Natural killer cell treated with Interleukin-12 subunit alpha and Interleukin-12 subunit beta and Interleukin-15 and Interleukin-18, amount 100 ng/mL, for 72 hours (primary cell): Measurements from ENCODE around the gene RALGPS1. TPM values are rescaled to one million over a fixed set of nuclear protein-coding genes. Genes with fewer than 3 reads are reported as not detected.
"Not testable (repeated sequence)": the region's sequence is repeated elsewhere in the genome, so short reads cannot be mapped to it uniquely, and the experiment has no call there.

ENCODE experiments used
- ATAC-seq, 2 donors: fragments of 150-1000 bp; cut with Tn5 transposase in 1 of 2; sonication (Bioruptor Pico), chemical (Tn5 transposase) in 1 of 2; 2 replicates each; pipeline ENCODE4 v1.10.0; 2021
- DNase-seq: peaks from one replicate; pipeline ENCODE4 v3.0.0; 2022; ENCODE audit warnings: low spot score
- H3K27ac Mint-ChIP-seq, 2 donors: 1 replicate in 1 of 2; 2 replicates in 1 of 2; pipeline ENCODE4 v1.8.0; 2022; ENCODE audit warnings: mixed read lengths in 2 of 2, mild to moderate bottlenecking in 1 of 2, moderate library complexity in 1 of 2
- H3K27me3 Mint-ChIP-seq, 2 donors: 1 replicate in 1 of 2; 2 replicates in 1 of 2; pipeline ENCODE4 v1.8.0; 2022; ENCODE audit warnings: mixed read lengths in 2 of 2
- H3K36me3 Mint-ChIP-seq: one replicate; pipeline ENCODE4 v1.8.0; 2022; ENCODE audit warnings: mixed read lengths
- H3K4me1 Mint-ChIP-seq, 2 donors: 1 replicate in 1 of 2; 2 replicates in 1 of 2; pipeline ENCODE4 v1.8.0; 2022; ENCODE audit warnings: low read depth in 2 of 2, mixed read lengths in 2 of 2, mild to moderate bottlenecking in 1 of 2
- H3K4me3 Mint-ChIP-seq: one replicate; pipeline ENCODE4 v1.8.0; 2022; ENCODE audit warnings: mixed read lengths
- H3K9me3 Mint-ChIP-seq: 2 replicates; pipeline ENCODE4 v1.8.0; 2022; ENCODE audit warnings: mixed read lengths
- total RNA-seq, 2 donors: library from RNA; stranded (reverse); gene quantifications; one replicate each; pipeline ENCODE4 v1.2.3, GENCODE V29; 2022

Gene RALGPS1
- total RNA-seq, 2 donors from 2014 or later = 4.4 to 7.0 TPM

DNA sequence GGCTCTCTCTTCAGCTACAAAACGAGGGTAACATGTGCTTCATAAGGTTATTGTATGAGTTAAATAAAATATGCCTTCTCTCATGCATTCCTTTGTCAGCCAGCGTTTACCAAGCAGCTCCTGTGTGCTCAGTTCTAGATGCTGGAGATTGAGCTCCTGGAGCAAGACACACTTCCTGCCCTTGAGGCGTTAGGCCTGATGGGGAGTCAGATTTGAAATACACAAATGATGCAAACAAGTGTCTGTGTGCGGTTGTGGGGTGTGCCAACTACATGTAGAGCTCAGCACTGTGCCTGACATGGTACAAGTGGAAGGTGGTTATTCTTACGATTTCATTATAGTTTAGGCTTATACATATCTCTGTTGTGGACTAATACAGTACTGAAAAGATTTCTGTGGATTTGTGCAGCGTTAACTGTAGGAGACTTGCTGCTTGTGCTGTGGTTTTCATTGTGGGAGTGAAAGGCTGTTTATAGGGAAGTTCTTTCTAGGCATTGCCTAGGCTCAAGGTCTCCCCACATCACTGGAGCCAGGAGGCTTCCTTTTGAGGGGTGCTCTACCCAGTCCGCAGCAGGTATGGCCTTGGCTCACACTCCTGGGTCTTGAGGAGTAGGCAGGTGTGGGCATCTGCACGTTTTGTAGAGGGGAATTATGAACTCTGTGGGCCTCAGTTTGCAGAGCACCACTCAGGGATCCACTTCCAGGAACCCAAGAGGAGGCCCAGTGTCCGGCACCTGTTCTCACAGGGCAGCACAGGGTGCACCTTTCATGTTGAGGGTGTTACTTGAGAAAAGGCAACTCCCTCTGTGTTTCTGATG lies 247.7 kb downstream of the RALGPS1 start:
- no peak for DNase-seq
- H3K4me3 Mint-ChIP-seq = peak overlapping the region; percentile 35
- no peaks in the 10 kb centered on the region for H3K36me3 Mint-ChIP-seq
- ATAC-seq = peak; percentile 28 to 88
- H3K9me3 Mint-ChIP-seq = no peaks in the 10 kb centered on the region
- peaks cover 3 to 20% of the 10 kb centered on the region in 2 donors for H3K4me1 Mint-ChIP-seq
- H3K27me3 Mint-ChIP-seq = peaks cover 0 to 3% of the 10 kb centered on the region in 2 donors
- H3K27ac Mint-ChIP-seq = peak overlapping the region in 1 of 2 donors; percentile 16

DNA sequence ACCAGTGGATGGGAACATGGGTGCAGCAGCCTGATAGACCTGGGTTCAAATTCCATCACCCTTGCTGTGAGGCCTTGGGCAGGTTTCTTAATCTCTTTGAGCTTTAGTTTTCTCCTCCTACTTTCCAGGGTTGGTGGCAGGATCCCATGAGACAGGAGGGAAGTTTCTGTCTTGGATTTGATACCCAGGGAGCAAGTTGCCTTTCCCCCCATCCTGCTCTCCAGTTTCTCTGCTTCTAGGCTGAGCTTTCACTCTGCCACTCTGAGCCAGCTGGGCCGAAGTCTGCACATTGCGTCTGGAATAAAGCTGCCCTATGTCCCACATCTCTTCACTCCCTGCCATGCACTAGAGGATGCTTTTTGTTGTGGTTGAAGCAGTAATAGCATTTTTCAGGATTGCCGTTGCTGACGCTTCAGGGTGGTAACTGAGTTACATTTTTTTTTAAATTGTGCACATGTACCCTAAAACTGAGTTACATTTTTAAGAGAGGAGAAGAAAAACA lies 248.3 kb downstream of the RALGPS1 start:
- DNase-seq = no peak
- Mint-ChIP-seq H3K27me3 (peaks cover 0 to 3% of the 10 kb centered on the region in 2 donors), H3K36me3 (no peaks in the 10 kb centered on the region), H3K27ac (peak overlapping the region in 1 of 2 donors; percentile 67), H3K9me3 (no peaks in the 10 kb centered on the region), H3K4me1 (peaks cover 3 to 20% of the 10 kb centered on the region in 2 donors), H3K4me3 (peak overlapping the region; percentile 15)
- no peak for ATAC-seq

DNA sequence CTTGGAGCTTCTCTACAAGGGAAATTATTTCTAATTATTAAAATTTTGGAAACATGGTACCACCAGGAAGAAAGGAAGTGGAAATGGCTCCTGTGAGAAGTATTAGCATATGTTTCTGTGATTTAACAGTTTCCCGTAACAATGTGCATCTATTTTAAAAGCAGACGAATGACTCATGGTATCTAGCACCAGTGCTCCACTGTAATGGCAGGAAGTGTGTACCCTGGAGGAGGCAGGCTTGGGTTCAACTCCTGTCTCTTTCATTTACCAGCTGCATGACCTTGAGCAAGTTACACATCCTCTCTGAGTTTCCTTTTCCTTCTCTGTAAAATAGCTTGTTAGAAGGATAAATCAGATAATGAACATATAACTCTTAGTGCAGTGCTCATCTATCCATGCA lies 248.8 kb downstream of the RALGPS1 start:
- H3K4me3 Mint-ChIP-seq = peak overlapping the region; percentile 15
- peak in 1 of 2 donors; percentile 66 for ATAC-seq

DNA sequence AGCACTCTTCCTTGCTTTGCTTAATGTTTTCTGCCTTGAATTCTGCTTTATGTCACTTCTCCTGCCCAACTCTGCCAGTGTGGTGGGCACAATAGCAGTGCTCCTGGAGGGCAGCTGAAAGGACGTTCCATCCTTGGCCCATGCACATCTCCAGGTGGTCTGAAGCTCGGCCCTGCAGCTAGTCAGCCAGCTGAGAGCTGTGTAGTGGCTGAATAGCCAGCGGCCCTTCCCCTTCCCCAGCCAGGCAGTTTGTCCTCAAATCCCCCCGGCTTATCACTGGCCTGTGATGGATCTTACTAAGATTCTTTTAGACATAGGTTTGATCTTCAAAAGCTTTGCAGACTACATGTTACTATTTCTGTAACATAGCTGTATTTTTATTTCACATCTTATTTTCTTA lies 250.5 kb downstream of the RALGPS1 start:
- no peak overlapping the region for H3K27ac Mint-ChIP-seq
- no peaks in the 10 kb centered on the region for H3K9me3 Mint-ChIP-seq
- H3K4me3 Mint-ChIP-seq = no peak overlapping the region
- ATAC-seq (no peak), DNase-seq (no peak)
- H3K27me3 Mint-ChIP-seq = no peaks in the 10 kb centered on the region
- H3K36me3 Mint-ChIP-seq = no peaks in the 10 kb centered on the region
- H3K4me1 Mint-ChIP-seq = peaks cover 3 to 20% of the 10 kb centered on the region in 2 donors

More for the DNA sequence above, 248.8 kb downstream of the RALGPS1 start:
- Mint-ChIP-seq H3K36me3 (no peaks in the 10 kb centered on the region), H3K27ac (peak overlapping the region in 1 of 2 donors; percentile 67), H3K9me3 (no peaks in the 10 kb centered on the region), H3K4me1 (peaks cover 3 to 20% of the 10 kb centered on the region in 2 donors), H3K27me3 (peaks cover 0 to under 1% of the 10 kb centered on the region in 2 donors)
- no peak for DNase-seq

DNA sequence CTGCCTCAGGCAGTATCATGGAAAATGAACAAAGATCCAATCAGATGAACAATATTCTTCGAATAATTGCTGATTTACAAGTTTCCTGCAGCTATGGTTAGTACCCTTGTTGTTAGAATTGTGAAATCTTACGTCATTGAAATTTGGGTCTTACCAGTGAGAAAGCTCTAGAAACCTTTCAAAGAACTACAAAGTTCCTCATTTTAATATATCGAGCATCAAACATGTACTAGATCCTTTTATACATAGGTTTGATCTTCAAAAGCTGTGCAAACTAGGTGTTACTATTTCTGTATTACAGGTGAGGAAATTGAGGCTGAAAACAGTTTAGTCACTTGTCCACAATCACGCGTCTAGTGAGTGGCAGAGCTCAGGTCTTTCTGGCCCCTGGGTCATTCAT lies 251.5 kb downstream of the RALGPS1 start:
- Mint-ChIP-seq H3K27ac (no peak overlapping the region), H3K4me1 (peaks cover 3 to 20% of the 10 kb centered on the region in 2 donors), H3K9me3 (no peaks in the 10 kb centered on the region), H3K27me3 (no peaks in the 10 kb centered on the region), H3K4me3 (no peak overlapping the region), H3K36me3 (no peaks in the 10 kb centered on the region)
- ATAC-seq (no peak), DNase-seq (no peak)

DNA sequence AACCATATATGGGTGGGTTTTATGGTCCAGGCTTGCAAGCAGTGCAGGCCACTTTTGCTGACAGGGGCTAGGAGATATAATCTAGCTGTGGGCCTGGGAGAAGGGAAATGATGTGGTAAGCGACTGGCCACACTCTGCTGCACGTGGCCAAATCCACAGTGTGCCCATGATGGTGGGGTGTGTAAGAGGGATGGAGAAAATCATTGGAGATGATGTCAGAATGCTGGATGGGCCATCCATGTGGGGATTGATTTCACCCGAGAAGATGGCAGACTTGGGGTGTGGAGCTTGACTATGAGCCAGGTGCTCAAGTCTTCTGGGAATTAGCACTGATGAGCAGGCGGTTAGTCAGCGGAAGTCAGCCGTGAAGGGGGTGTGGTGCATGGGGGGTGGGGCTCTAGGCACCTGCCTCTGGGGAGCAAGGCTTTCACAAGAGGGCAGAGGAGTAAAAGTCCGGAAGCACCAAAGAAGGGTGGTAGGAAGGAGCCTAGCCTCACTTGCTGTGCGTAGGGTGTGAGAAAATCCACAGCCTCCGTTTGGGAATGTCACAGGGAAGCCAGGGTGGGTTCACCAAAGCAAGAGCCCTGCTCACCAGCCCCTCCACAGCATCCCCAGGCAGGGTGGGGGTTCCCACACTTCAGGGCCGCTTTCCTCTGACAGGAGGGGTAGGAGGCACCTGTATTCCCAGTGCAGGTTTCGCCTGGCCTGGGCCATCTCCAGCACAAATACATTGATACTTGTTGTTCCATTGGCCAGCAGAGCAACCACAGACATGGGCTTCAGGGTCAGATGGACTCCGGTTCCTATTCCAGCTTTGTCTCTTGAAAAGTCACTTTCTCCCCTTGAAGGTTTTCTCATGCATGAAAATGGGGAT lies 252.3 kb downstream of the RALGPS1 start:
- H3K4me3 Mint-ChIP-seq = no peak overlapping the region
- H3K27me3 Mint-ChIP-seq = no peaks in the 10 kb centered on the region
- H3K4me1 Mint-ChIP-seq = peaks cover 3 to 18% of the 10 kb centered on the region in 2 donors
- no peak overlapping the region for H3K27ac Mint-ChIP-seq
- DNase-seq = no peak
- H3K9me3 Mint-ChIP-seq = no peaks in the 10 kb centered on the region
- no peak for ATAC-seq
- H3K36me3 Mint-ChIP-seq = no peaks in the 10 kb centered on the region

DNA sequence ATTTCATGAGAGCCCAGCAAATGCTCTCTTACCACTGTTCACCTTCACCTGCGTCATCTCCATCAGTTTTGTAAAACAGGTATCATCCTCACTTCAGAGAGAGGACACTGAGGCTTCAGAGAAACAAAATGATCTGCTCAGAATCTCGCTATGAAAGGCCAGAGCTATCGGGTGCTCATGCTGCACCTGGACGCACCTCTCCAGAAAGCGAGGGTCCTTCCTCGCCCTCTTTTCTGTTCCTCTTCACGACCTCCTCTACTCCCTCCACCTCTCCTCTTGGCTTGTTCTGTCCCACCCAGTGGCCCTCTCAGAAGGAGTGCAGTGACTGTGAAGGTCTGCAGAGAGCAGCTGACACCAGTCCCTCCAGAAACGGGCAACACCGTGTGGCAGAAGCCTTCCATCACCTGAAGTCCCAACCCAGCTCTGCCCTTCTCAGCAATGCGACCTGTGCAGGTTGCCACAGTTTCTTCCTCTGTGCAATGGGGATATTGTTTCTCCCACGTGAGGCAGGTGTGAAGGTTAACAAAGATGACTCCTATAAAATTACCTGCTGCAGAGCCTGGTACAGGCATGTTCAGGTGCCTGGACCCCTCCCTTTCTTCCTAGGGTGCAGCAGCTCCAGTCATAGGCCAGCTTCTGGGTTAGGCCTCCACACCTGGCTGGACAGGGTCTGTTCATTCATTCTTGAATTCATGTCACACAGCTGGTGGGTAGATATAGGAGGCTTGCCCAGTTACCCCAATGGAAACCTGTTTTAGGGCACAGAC lies 253.2 kb downstream of the RALGPS1 start:
- no peaks in the 10 kb centered on the region for H3K27me3 Mint-ChIP-seq
- no peak overlapping the region for H3K27ac Mint-ChIP-seq
- no peak overlapping the region for H3K4me3 Mint-ChIP-seq

DNA sequence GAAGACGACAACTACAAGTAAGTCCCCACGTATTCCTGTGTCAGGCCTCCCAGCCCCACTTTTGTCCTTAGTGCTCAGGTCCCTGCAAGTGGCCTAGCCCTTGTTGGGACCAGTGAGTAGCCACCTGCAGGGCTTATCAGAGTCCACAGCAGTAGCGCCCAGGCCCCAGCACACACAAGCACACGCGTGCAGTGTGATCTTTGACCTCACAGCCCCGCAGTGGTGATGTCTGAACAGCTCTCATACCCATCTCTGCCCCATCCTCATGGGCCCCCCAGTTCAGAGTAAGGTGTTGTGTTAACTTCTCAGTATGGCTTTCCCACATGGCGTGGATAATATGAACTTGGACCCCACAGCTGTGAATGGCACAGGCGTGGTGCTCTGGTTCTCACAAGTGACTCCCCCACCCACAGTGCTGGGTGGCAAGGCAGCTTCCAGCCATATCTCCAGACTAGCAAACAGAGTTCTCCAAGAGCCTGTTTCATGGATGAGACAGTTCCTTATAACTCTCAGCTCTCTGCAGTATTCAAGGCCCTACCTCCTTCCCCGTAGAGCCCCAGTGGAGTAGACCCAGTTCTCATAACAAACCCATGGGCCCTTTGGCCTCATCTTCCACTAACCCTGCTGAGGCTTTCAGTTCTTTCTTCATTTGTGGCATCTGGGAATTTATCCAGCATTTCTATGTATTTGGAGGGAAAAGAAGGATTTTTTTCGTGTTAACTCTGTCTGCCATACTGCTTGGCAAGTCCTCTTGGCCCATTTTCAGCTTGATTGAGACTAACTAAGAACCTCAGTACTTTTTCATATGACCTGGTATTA lies 254.4 kb downstream of the RALGPS1 start:
- Mint-ChIP-seq H3K4me1 (peaks cover 0 to under 1% of the 10 kb centered on the region in 2 donors), H3K27me3 (no peaks in the 10 kb centered on the region), H3K9me3 (no peaks in the 10 kb centered on the region), H3K4me3 (no peak overlapping the region), H3K36me3 (no peaks in the 10 kb centered on the region), H3K27ac (no peak overlapping the region)
- peak in 1 of 2 donors; percentile 46 for ATAC-seq
- DNase-seq = no peak

More for the DNA sequence above, 253.2 kb downstream of the RALGPS1 start:
- ATAC-seq (no peak), DNase-seq (no peak)
- Mint-ChIP-seq H3K4me1 (peaks cover 3 to 12% of the 10 kb centered on the region in 2 donors), H3K36me3 (no peaks in the 10 kb centered on the region), H3K9me3 (no peaks in the 10 kb centered on the region)

DNA sequence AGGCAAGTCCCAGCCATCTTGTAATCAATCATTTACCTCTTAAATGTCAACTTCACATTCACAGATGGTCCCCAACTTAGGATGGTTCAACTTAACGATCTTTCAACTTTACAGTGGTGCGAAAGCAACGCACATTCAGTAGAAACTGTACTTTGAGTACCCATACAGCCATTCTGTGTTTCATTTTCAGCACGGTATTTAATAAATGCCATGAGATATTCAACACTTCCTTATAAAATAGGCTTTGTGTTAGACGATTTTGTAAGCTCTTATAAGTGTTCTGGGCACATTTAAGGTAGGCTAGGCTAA lies 254.9 kb downstream of the RALGPS1 start:
- no peak overlapping the region for H3K4me3 Mint-ChIP-seq
- no peaks in the 10 kb centered on the region for H3K9me3 Mint-ChIP-seq
- ATAC-seq (no peak), DNase-seq (no peak)
- no peaks in the 10 kb centered on the region for H3K36me3 Mint-ChIP-seq
- no peak overlapping the region for H3K27ac Mint-ChIP-seq
- no peaks in the 10 kb centered on the region for H3K4me1 Mint-ChIP-seq
- no peaks in the 10 kb centered on the region for H3K27me3 Mint-ChIP-seq

DNA sequence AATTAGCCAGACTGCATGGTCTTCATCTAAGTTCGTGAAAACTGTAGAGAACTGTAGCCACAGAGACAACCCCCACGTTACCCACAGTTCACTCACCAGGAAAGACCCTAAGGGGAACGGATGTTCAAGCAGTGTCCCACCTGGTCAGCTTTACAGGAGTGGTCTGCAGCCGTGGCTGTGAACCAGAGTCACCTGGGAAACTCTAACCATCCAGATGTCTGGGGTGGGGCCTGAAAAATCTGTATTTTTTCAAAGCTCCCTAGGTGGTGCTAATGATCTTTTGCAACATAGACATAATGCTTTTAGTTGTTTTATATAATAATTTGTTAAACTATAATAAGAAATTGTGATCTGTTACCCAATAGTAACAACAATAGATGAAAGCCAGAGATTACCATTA lies 255.5 kb downstream of the RALGPS1 start:
- Mint-ChIP-seq H3K4me1 (no peaks in the 10 kb centered on the region), H3K9me3 (no peaks in the 10 kb centered on the region), H3K4me3 (no peak overlapping the region), H3K36me3 (no peaks in the 10 kb centered on the region), H3K27ac (no peak overlapping the region), H3K27me3 (no peaks in the 10 kb centered on the region)
- DNase-seq (no peak), ATAC-seq (no peak)

DNA sequence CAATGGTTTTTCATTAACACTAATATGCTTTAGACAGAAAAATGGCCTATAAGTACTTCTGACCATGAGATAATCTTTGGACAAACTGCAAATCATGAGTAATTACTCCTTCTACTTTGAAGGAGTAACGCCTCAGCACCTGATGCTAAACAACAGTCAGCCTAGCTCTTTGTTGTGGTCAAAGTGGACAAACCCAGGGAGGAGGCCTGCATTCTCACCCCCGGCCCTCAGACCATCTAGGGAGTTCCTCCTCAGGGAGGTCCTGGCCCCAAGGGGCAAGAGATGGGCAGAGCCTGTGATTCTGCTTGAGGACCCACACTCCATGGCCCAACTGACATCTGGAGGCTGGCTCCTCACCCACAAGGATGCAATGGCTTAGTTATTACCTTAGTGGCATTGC lies 256.1 kb downstream of the RALGPS1 start:
- Mint-ChIP-seq H3K27ac (no peak overlapping the region), H3K4me3 (no peak overlapping the region), H3K9me3 (no peaks in the 10 kb centered on the region), H3K4me1 (no peaks in the 10 kb centered on the region), H3K27me3 (no peaks in the 10 kb centered on the region), H3K36me3 (no peaks in the 10 kb centered on the region)
- DNase-seq = no peak
- no peak for ATAC-seq

DNA sequence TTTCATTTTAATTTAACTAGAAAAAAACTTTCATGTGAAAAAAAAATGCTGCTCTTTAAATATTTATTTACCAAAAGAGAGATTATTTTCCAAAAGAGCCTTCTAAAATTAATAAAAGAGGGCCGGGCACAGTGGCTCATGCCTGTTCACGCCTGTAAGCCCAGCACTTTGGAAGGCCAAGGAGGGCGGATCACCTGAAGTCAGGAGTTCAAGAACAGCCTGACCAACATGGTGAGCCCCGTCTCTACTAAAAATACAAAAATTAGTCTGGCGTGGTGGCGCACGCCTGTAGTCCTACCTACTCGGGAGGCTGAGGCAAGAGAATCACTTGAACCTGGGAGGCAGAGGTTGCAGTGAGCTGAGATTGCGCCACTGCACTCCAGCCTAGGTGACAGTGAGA lies 256.8 kb downstream of the RALGPS1 start:
- ATAC-seq, DNase-seq, H3K27ac Mint-ChIP-seq, H3K36me3 Mint-ChIP-seq, H3K9me3 Mint-ChIP-seq, H3K4me1 Mint-ChIP-seq, H3K27me3 Mint-ChIP-seq, H3K4me3 Mint-ChIP-seq: not testable (repeated sequence)
